ENCODE results near the gene DTX1. TPM values are rescaled to one million over a fixed set of nuclear protein-coding genes. Genes with fewer than 3 reads are reported as not detected.

Gene DTX1
- total and polyA plus RNA-seq, 2 donors (not counting 3 experiments of a cell fraction or from before 2014, with no cell fraction given): 0.06 to 0.22 TPM

GRCh38 chr12:113040722-113041171 lies 15.8 kb upstream of the DTX1 start:
- no peaks in the 10 kb centered on the region for H3K79me2 ChIP-seq (ENCODE audit: control insufficient read depth, insufficient read depth, low read length)
- H3K27ac ChIP-seq (ENCODE audit: insufficient read depth, low read depth, low read length): peak overlapping the region; percentile 63
- H3K9me3 ChIP-seq (replicated peaks; ENCODE audit: control insufficient read depth, insufficient read depth, low read length): no peaks in the 10 kb centered on the region
- intact Hi-C loops (cut with micrococcal nuclease): loop anchor here (2.0 kb wide), 2 partner anchors 34 to 202 kb away; no protein-coding TSS in a partner anchor
- no TSS peak for BruUV-seq (replicated peaks)
- H3K9me1 ChIP-seq (replicated peaks; ENCODE audit: control insufficient read depth, extremely low read depth, insufficient read depth, low read length): no peaks in the 10 kb centered on the region
- H3K4me1 ChIP-seq (ENCODE audit: control insufficient read depth, extremely low read depth, insufficient read depth, low read length): peaks cover 12% of the 10 kb centered on the region
- TF ChIP-seq MYC (IDR thresholded peaks at IDR 0.05; ENCODE audit: low read depth, low read length): no peak
- no peak for TF ChIP-seq JUN (IDR thresholded peaks at IDR 0.05; ENCODE audit: borderline replicate concordance, insufficient read depth, insufficient read length, low read depth)
- TF ChIP-seq CTCF (IDR thresholded peaks at IDR 0.05; ENCODE audit: extremely low read depth in 1 of 2, insufficient read depth in 1 of 2, low read depth in 1 of 2, low read length in 2 of 2): no peak
- TF ChIP-seq FOS (IDR thresholded peaks at IDR 0.05; ENCODE audit: borderline replicate concordance, insufficient read depth, low read length): peak; percentile 87
- no peak for TF ChIP-seq EZH2 (IDR thresholded peaks at IDR 0.05; ENCODE audit: borderline replicate concordance, low read depth, low read length, severe bottlenecking)
- TF ChIP-seq POLR2AphosphoS5 (IDR thresholded peaks at IDR 0.05; ENCODE audit: insufficient read depth, low read depth, low read length): peak; percentile 70
- no peak for TF ChIP-seq GATA2 (IDR thresholded peaks at IDR 0.05; ENCODE audit: insufficient read depth, insufficient read length, low read depth, low read length)
- TF ChIP-seq POLR2A (IDR thresholded peaks at IDR 0.05; ENCODE audit: low read depth, low read length): peak; percentile 24
- TF ChIP-seq, protein P1, sequence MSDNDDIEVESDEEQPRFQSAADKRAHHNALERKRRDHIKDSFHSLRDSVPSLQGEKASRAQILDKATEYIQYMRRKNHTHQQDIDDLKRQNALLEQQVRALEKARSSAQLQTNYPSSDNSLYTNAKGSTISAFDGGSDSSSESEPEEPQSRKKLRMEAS (IDR thresholded peaks at IDR 0.05; ENCODE audit: insufficient read depth, insufficient read length): peak; percentile 51
- DNase-seq (ENCODE audit: low read depth, low spot score) (peak; percentile 72), FAIRE-seq (peak; percentile 99)
- no peak overlapping the region for H3K9ac ChIP-seq (replicated peaks; ENCODE audit: extremely low read depth, insufficient read depth, low read length)
- dilution Hi-C loops (cut with MboI; ENCODE audit: extremely low pct_ligation_motif_present, low sequenced_read_pairs): no loop called here
- no peaks in the 10 kb centered on the region for H4K20me1 ChIP-seq (replicated peaks; ENCODE audit: control insufficient read depth, extremely low read depth, insufficient read depth, low read length)
- H3K4me2 ChIP-seq (ENCODE audit: insufficient read depth, low read length): peak overlapping the region; percentile 13
- no peaks in the 10 kb centered on the region for H3K36me3 ChIP-seq (ENCODE audit: control insufficient read depth in 2 of 2, extremely low read depth in 1 of 2, insufficient read depth in 2 of 2, low read length in 2 of 2)
- H2AFZ ChIP-seq (ENCODE audit: low read depth, low read length): peak overlapping the region; percentile 92
- no peak overlapping the region for H3K4me3 ChIP-seq (replicated peaks in 1 of 3; ENCODE audit: insufficient read depth in 1 of 3, low read depth in 1 of 3, low read length in 3 of 3)
- peaks cover 0 to 4% of the 10 kb centered on the region in 2 experiments for H3K27me3 ChIP-seq (ENCODE audit: control insufficient read depth in 2 of 2, insufficient read depth in 2 of 2, low read length in 2 of 2)
- CTCF ChIA-PET: interaction anchor here (1.2 to 1.6 kb wide), 2 partner anchors 35 to 48 kb away, joined by 4 to 12 read pairs; no protein-coding TSS in a partner anchor
- POLR2A ChIA-PET: no interaction called here
